Measurements from ENCODE around the gene NBPF12.
"Not testable (repeated sequence)": the region's sequence is repeated elsewhere in the genome, so short reads cannot be mapped to it uniquely, and the experiment has no call there.

- not testable (repeated sequence) for TF ChIP-seq GABPA (IDR thresholded peaks at IDR 0.05 in 1 of 2, conservative IDR thresholded peaks at IDR 0.05 in 1 of 2); CTCF (IDR thresholded peaks at IDR 0.05; ENCODE audit: low read depth, low read length, missing input control); EGR1 (IDR thresholded peaks at IDR 0.05; ENCODE audit: low read depth in 2 of 2); REST (IDR thresholded peaks at IDR 0.05); RAD21 (IDR thresholded peaks at IDR 0.05); TAF1 (conservative IDR thresholded peaks at IDR 0.05); JUND (IDR thresholded peaks at IDR 0.05); FOXA1 (IDR thresholded peaks at IDR 0.05); SP1 (IDR thresholded peaks at IDR 0.05); ATF3 (IDR thresholded peaks at IDR 0.05)
- TF ChIP-seq, protein P1, sequence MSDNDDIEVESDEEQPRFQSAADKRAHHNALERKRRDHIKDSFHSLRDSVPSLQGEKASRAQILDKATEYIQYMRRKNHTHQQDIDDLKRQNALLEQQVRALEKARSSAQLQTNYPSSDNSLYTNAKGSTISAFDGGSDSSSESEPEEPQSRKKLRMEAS (IDR thresholded peaks at IDR 0.05) = not testable (repeated sequence)
- TF ChIP-seq, protein P2, sequence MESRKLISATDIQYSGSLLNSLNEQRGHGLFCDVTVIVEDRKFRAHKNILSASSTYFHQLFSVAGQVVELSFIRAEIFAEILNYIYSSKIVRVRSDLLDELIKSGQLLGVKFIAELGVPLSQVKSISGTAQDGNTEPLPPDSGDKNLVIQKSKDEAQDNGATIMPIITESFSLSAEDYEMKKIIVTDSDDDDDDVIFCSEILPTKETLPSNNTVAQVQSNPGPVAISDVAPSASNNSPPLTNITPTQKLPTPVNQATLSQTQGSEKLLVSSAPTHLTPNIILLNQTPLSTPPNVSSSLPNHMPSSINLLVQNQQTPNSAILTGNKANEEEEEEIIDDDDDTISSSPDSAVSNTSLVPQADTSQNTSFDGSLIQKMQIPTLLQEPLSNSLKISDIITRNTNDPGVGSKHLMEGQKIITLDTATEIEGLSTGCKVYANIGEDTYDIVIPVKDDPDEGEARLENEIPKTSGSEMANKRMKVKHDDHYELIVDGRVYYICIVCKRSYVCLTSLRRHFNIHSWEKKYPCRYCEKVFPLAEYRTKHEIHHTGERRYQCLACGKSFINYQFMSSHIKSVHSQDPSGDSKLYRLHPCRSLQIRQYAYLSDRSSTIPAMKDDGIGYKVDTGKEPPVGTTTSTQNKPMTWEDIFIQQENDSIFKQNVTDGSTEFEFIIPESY (IDR thresholded peaks at IDR 0.05) = not testable (repeated sequence)
Measured at GRCh38 chr1:146985855-146986254, 47.7 kb downstream of the NBPF12 start.
